B cell (primary cell): ENCODE results near the gene XRCC4.

Experiments
- CTCF ChIP-seq: fragments of 200-600 bp; IDR thresholded peaks from one replicate; pipeline ENCODE4 v1.8.0; 2022; ENCODE audit warnings: antibody characterized with exemption, mild to moderate bottlenecking
- EZH2 ChIP-seq: IDR thresholded peaks from 2 replicates; pipeline ENCODE4 v1.6.1; 2012; ENCODE audit warnings: borderline replicate concordance, low read depth, mild to moderate bottlenecking, moderate library complexity, low read length; ENCODE audit not compliant: insufficient read depth, poor library complexity, severe bottlenecking

- no peak for TF ChIP-seq CTCF
- TF ChIP-seq EZH2, result no peak
Measured at GRCh38 chr5:83343299-83343698, 266.0 kb downstream of the XRCC4 start.
